Left lobe of liver (tissue), 2 donors: ENCODE results near the gene ESR1. TPM values are rescaled to one million over a fixed set of nuclear protein-coding genes. Genes with fewer than 3 reads are reported as not detected.
"Not testable (repeated sequence)": the region's sequence is repeated elsewhere in the genome, so short reads cannot be mapped to it uniquely, and the experiment has no call there.

Experiments used
- ATAC-seq: fragments of 200-7000 bp; cut with Tn5 transposase; one replicate; pipeline ENCODE4 v1.9.1; 2020; ENCODE audit warnings: mild to moderate bottlenecking, moderate library complexity
- DNase-seq: peaks from one replicate; pipeline ENCODE4 v3.0.0-alpha.2; 2020; ENCODE audit warnings: low spot score
- total RNA-seq: library from RNA; stranded (reverse); gene quantifications from one replicate; pipeline ENCODE4 v1.2.1, GENCODE V29; 2021
- donor health status: DM: no; HTN: no; CAD: no; lungs with moderate emphysema.
- donor health status: DM: no; HTN: yes; CAD: no.

The ESR1 gene
- total RNA-seq, 1 donor from 2014 or later = 13.8 TPM

- no peak for DNase-seq
- no peak for ATAC-seq
Observed at GRCh38 chr6:151811081-151811480, 3.6 kb downstream of the ESR1 start.

GRCh38 chr6:151813858-151814257 lies 6.4 kb downstream of the ESR1 start:
- no peak for DNase-seq
- no peak for ATAC-seq

GRCh38 chr6:151814614-151815013 lies 7.1 kb downstream of the ESR1 start:
- DNase-seq (no peak), ATAC-seq (no peak)

- DNase-seq (no peak), ATAC-seq (no peak)
Observed at GRCh38 chr6:151822252-151823111, 15.0 kb downstream of the ESR1 start.

GRCh38 chr6:151826517-151827142 lies 19.1 kb downstream of the ESR1 start:
- ATAC-seq (peak; percentile 69), DNase-seq (no peak)

- ATAC-seq = no peak
Observed at GRCh38 chr6:151832710-151833109, 25.2 kb downstream of the ESR1 start.

GRCh38 chr6:151835396-151835795 lies 27.9 kb downstream of the ESR1 start:
- DNase-seq (no peak), ATAC-seq (no peak)

More at GRCh38 chr6:151832710-151833109, 25.2 kb downstream of the ESR1 start:
- DNase-seq = no peak

GRCh38 chr6:151837223-151837622 lies 29.7 kb downstream of the ESR1 start:
- ATAC-seq (no peak), DNase-seq (no peak)

- ATAC-seq (no peak), DNase-seq (no peak)
Observed at GRCh38 chr6:151842816-151843215, 35.3 kb downstream of the ESR1 start.

GRCh38 chr6:151847064-151847463 lies 39.6 kb downstream of the ESR1 start:
- peak; percentile 83 for ATAC-seq
- no peak for DNase-seq

- no peak for DNase-seq
- ATAC-seq = no peak
Observed at GRCh38 chr6:151850479-151851003, 43.1 kb downstream of the ESR1 start.

GRCh38 chr6:151858294-151858693 lies 50.8 kb downstream of the ESR1 start:
- DNase-seq (no peak), ATAC-seq (peak; percentile 71)

GRCh38 chr6:151862461-151862860 lies 55.0 kb downstream of the ESR1 start:
- ATAC-seq (no peak), DNase-seq (no peak)

- ATAC-seq, DNase-seq: not testable (repeated sequence)
Observed at GRCh38 chr6:151867361-151867869, 59.9 kb downstream of the ESR1 start.

GRCh38 chr6:151869345-151869744 lies 61.9 kb downstream of the ESR1 start:
- no peak for DNase-seq
- peak; percentile 30 for ATAC-seq

GRCh38 chr6:151869787-151870186 lies 62.3 kb downstream of the ESR1 start:
- ATAC-seq = peak; percentile 47
- DNase-seq = no peak

- ATAC-seq (no peak), DNase-seq (no peak)
Observed at GRCh38 chr6:151870375-151870774, 62.9 kb downstream of the ESR1 start.

- ATAC-seq (no peak), DNase-seq (no peak)
Observed at GRCh38 chr6:151875524-151875923, 68.0 kb downstream of the ESR1 start.

GRCh38 chr6:151876122-151876521 lies 68.6 kb downstream of the ESR1 start:
- ATAC-seq (no peak), DNase-seq (no peak)

- ATAC-seq (peak; percentile 97), DNase-seq (no peak)
Observed at GRCh38 chr6:151877458-151877857, 70.0 kb downstream of the ESR1 start.

- ATAC-seq = no peak
- no peak for DNase-seq
Observed at GRCh38 chr6:151881231-151881630, 73.7 kb downstream of the ESR1 start.

- DNase-seq = no peak
- no peak for ATAC-seq
Observed at GRCh38 chr6:151882206-151882605, 74.7 kb downstream of the ESR1 start.
